ENCODE data around the gene HLF.

HLF gene

DNA sequence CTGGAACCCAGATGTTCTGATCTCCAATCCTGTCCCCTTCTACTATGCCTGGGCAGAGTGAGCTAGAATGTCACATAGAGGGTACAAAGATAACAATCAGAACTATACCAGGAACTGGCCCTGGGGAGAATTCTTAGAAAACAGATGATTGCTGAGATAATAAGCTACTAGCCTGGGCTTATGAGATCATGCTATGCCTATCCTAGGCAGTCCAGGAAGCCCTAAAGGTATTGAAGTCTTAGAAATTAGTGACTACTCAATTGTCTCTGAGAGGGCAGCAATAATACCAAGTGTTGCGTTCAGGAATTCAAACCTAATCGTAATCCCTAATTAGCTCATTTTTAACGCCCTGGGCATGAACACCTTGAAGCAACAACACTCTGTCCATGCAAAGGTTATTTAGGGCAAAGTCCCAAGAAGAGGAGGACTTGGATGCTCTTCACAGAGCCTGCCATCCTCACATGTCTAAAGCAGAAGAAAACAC lies 79.8 kb downstream of the HLF start:
- no peak for DNase-seq (ENCODE audit: extremely low spot score, insufficient read length, low read depth)

DNA sequence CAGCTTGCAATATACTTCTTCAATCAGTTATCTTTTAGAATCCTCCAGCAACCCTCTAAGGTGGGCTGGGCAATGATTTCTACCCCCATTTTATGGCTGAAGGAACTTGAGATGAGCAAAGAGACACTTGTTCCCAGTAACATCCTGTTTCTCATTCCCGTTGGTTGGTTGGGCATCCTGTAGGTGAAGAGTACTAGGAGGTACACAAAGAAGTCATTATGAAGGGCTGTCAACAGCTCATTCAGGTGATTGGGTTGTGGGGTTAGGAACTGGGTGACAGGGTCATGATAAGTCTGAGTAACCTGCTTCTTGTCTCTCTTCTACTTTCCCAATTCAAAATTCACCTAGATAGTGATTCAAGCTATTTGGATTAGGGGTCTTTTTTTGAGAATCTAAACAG lies 80.4 kb downstream of the HLF start:
- DNase-seq (ENCODE audit: extremely low spot score, insufficient read length, low read depth) (no peak), FAIRE-seq (no peak)

More for the DNA sequence above, 79.8 kb downstream of the HLF start:
- no peak for FAIRE-seq

DNA sequence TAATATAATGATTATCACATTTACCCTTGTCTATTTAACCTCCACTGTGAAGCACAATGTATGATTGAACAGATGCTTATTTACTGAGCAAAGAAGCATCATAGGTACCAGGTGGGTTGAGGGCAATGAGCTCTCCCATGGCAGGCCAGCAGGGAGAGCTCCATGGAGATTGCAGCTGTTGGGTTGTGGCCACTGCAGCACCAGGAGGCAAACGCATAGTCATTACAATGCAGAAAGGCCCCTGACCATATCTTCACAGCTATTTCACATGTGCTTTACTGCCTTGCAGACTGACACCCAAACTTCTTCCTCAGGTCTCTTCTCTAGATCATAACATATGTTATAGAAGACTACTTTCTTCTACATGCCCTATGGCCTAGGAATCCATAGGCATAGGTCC lies 81.9 kb downstream of the HLF start:
- DNase-seq (ENCODE audit: extremely low spot score, insufficient read length, low read depth), result no peak
- FAIRE-seq, result no peak

DNA sequence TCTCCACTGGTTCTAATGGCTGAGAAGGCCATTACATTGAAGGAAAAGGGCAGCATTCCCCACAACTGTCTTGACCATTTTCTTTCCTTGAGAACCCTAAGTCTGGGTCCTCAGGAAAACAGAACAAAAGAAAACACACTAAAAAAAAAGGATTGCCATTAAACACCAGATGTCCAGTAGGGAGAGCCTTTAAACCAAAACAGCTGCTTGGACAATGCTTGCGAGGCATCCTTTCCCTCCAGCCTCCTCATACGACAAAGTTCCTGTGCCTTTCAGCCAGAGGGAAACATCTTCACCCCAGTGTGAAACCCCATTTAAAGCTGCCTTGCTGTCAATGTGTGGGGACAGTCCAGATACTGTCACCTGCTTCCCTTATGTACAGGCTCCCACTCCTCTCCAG lies 82.6 kb downstream of the HLF start:
- DNase-seq (ENCODE audit: extremely low spot score, insufficient read length, low read depth), result no peak
- FAIRE-seq, result no peak

DNA sequence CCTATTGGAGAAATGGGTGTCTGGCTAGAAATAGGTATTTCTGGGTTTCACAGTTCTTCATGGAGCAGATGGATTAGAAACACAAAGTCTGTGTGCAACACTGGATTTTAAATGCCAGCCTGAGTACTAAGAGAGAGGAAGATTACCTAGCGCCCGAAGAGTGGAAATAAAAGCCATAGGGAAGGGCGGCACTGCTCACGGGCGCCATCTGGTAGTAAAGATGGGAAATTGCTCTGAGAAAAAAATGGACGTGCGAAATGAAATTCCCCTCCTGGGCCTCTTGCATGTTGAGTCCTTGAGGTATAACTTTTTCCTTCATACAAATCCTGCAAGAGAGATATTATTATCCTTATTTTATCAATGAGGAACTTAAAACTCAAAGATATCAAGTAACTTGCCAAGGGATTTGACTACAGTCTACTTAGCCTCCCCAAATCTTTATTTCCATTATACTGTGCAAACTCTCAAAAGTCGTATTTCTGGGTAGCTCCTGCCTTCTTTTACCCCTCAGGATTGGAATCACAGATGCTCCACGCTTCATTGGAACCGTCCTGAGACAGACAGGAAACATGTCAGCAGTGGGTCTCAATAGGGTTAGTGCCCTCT lies 84.1 kb downstream of the HLF start:
- FAIRE-seq (peak; percentile 74), DNase-seq (ENCODE audit: extremely low spot score, insufficient read length, low read depth) (no peak)

DNA sequence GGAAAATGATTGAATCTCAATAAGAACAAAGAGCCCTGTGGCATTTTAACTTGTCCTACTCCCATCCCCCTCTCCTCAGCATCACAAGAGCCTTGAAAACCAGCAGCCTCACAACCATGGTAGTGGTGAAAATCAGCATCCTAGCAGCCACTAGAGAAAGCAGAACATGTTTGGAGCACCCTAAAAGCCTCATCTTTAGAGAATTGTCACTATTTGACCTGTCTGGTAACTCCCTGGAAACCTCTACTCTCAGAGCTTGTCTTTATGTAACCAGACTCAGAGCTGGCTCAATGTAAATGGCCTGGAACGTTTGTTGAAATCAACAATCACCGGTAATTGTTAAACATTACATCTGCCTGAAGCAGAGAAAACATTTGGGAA lies 86.1 kb downstream of the HLF start:
- FAIRE-seq (no peak), DNase-seq (ENCODE audit: extremely low spot score, insufficient read length, low read depth) (no peak)

DNA sequence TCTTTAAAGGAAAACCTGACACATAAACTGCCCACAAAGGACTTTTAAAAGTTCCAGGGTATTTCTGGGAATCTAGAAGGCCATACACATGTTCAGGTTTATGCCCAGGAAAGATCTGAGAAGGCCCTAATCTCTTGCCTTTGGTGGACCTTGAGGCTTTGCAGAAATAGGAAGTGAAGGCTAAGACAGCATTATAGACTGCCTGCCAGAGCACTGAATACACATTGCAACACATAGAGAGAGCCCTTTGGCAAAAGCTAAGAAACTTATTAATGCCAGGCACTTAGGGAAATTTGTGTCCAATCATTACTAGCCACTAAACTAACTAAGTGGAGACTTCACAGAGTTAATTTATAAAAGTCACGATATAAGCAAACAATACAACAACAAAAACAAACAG lies 86.5 kb downstream of the HLF start:
- DNase-seq (ENCODE audit: extremely low spot score, insufficient read length, low read depth), result no peak
- FAIRE-seq, result no peak

DNA sequence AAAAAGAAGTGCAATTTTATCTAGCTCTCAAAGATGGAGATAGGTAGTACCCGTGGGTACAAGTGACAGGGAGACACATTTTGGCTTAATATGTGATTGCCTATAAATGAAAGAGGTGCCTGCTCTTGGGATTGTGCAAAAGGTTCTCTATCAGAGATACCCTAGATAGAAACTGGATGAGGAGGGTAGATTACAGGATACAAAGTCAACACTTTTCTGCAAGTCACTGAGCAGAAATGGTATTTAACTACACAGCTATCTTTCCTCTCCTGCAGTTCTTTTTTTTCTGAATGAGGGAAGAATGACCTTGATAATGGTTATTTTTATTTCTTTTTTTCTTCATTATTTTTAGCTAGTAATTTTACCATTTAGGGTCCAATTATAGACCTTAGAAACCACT lies 89.2 kb downstream of the HLF start:
- DNase-seq (ENCODE audit: extremely low spot score, insufficient read length, low read depth) (no peak), FAIRE-seq (no peak)

DNA sequence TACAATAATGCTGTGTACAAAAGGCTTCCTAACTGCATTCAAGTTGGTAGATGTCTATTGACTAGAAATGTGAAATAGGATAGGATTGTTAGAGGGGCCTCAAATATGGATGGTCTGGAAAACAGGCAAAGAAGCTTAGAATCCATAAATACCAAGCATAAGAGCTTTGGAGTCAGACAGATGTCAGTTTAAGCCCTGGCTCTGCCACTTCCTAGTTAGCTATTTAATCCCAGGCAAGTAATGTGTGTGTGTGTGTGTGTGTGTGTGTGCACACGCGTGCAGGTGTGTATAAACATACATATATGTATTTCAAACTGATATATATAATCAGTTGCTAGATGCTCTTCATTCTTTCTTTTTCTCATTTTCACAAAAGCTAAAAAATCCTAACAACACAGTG lies 90.2 kb downstream of the HLF start:
- FAIRE-seq (no peak), DNase-seq (ENCODE audit: extremely low spot score, insufficient read length, low read depth) (no peak)

DNA sequence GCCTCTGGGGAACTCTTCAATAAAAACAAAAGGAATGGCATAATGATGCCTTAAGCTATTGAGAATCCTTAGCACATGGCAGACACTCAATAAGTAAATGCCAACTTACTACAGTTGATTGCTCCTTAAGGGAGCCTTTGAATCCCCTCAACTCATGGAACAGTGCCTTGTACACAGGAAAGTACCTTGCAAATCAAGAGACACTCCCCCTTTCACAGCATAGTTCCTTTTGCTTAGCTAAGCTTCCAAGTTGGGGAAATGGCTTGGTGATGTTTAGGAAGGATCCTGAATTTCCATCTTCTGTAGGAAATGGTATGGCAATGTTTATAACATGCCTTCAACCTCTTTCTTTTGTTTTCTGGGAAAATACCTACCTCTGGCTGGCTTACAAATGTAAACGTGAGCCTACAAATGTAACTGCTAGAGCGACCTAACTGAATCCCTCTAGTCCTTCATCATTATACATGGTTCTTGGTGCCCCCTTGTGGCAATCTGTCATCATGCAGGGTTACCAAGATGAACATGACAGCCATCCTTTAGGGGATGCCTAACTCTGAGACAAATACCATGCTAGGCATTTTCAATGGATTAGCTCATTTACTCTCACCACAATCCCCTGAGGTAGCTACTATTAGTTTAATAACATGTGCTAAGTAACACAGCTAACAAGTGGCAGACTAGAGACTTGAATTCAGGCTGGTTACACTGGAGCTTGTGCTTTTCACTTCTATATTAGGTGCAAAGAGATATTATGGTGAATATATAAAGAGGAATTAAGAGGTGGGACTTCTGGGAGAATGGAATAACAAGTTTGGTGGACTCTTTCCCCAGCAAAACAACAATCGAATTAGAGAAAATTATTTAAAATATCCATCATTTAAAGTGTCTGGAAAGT lies 91.9 kb downstream of the HLF start:
- FAIRE-seq (peak; percentile 90), DNase-seq (ENCODE audit: extremely low spot score, insufficient read length, low read depth) (peak; percentile 38)

DNA sequence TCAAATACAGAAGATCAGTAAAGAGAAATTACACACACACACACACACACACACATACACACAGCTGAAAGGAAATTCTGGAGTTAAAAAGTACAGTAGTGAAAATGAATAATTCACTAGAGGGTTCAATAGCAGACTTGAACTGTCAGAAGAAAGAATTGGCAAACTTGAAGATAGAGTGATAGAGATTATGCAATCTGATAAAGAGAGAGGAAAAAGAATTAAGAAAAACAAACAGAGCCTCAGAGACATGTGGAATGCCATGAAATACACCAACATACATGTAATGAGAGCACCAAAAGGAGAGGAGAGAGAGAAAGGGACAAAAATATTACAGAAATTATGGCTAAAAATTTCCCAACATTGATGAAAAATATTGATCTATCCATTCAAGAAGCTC lies 96.2 kb downstream of the HLF start:
- no peak for DNase-seq (ENCODE audit: extremely low spot score, insufficient read length, low read depth)
- FAIRE-seq, result no peak

DNA sequence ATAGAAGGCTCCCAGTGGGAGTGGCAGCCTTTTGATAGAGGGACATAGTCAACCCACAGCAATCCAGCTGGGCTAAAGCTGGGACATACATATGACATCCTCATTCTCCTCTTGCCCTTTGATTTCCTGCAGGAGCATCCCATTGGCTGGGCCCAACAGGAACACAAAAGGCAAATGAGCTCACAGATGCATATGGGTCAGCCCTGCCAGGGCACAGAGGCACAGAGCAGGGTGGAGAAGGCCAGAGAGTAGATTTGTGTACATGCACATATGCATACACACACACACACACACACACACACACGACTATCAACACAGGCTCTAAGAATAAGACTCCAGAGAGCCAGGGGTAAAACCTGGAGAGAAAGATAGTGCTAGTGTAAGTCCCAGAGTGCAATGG lies 98.3 kb downstream of the HLF start:
- no peak for FAIRE-seq

DNA sequence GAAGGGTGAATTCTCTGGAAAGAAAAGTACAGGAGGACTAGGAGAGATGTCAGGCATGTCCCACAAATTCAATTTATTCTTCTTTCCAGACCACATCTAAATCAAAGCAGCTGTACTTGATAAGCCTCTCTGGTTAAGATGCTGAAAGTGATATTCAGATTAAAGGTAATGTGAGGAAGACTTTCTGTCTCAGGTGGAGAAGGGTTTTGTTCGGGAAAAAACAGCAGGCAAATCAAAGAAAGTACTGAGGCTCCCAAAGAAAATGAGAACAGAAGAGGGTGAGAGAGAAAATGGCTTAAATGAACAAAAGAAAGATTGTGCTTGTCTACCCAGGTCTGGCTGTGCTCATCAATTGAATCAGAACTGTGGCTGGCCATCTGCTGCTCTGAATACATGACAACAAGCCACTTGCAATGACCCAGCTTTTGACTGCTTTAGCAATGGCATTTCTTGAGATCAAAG lies 101.3 kb downstream of the HLF start:
- DNase-seq (ENCODE audit: extremely low spot score, insufficient read length, low read depth) (no peak), FAIRE-seq (no peak)

More for the DNA sequence above, 98.3 kb downstream of the HLF start:
- no peak for DNase-seq (ENCODE audit: extremely low spot score, insufficient read length, low read depth)

DNA sequence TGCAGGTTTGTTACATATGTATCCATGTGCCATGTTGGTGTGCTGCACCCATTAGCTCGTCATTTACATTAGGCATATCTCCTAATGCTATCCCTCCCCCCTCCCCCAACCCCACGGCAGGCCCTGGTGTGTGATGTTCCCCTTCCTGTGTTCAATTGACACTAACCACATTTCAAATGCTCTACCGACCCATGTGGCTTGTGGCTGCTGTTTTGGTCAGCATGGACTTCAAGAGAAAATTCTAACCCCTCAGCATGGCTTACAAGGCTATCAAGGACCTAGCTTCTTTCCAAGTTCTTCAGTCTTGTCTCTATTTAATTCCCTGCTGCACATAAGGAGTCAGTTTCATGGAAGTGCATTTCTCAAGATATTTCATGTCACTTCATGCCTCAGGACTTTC lies 103.9 kb downstream of the HLF start:
- DNase-seq (ENCODE audit: extremely low spot score, insufficient read length, low read depth), result no peak
- FAIRE-seq, result no peak

Data from GM18507 (cell line).